ENCODE results near the gene PIEZO2. TPM values are rescaled to one million over a fixed set of nuclear protein-coding genes. Genes with fewer than 3 reads are reported as not detected.

Gene PIEZO2
- polyA plus RNA-seq, 1 experiment = 2.8 TPM

DNA sequence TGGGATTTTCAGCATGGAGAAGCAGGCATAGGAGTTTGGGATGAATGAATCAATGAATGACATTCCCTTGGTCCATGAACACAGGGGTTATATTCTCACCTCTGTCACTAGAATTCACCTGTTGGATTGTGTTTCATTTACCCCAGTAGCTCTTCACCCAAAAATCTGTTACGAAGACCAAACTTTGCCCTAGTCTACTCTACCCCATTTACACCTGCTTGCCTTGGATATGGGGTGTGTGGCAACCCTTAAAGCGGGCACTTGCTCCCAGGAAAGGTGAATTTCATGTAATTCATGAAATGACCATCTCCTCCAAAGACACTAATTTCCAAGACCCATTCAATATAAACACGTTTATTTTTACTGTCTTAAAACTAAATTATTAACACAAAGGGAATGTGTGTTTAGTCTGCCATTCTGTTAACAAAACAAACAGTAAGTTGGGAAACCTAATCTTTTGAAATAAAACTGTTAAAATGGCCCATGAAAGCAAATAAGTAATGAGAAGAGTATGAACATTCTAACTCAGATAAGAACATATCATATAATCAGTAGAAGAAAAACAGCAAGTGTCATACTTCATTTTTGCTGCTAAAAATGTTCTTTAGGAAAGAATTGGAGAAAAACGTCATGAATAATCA is 355.5 kb downstream of the PIEZO2 start:
- TF ChIP-seq, protein P1, sequence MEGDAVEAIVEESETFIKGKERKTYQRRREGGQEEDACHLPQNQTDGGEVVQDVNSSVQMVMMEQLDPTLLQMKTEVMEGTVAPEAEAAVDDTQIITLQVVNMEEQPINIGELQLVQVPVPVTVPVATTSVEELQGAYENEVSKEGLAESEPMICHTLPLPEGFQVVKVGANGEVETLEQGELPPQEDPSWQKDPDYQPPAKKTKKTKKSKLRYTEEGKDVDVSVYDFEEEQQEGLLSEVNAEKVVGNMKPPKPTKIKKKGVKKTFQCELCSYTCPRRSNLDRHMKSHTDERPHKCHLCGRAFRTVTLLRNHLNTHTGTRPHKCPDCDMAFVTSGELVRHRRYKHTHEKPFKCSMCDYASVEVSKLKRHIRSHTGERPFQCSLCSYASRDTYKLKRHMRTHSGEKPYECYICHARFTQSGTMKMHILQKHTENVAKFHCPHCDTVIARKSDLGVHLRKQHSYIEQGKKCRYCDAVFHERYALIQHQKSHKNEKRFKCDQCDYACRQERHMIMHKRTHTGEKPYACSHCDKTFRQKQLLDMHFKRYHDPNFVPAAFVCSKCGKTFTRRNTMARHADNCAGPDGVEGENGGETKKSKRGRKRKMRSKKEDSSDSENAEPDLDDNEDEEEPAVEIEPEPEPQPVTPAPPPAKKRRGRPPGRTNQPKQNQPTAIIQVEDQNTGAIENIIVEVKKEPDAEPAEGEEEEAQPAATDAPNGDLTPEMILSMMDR (IDR thresholded peaks at IDR 0.05; ENCODE audit: low read depth, low read length) = no peak
- no peak for DNase-seq (ENCODE audit: low read depth, low spot score)
- ChIA-PET CTCF (no interaction called here), POLR2A (no interaction called here)
- Histone ChIP-seq H3K4me3 (ENCODE audit: low read depth, low read length) (no peak overlapping the region), H3K9me3 (ENCODE audit: control insufficient read depth, insufficient read depth, low read length) (no peaks in the 10 kb centered on the region), H3K27me3 (ENCODE audit: control insufficient read depth, insufficient read depth, low read length) (no peaks in the 10 kb centered on the region), H3K27ac (ENCODE audit: low read depth, low read length) (no peak overlapping the region)

DNA sequence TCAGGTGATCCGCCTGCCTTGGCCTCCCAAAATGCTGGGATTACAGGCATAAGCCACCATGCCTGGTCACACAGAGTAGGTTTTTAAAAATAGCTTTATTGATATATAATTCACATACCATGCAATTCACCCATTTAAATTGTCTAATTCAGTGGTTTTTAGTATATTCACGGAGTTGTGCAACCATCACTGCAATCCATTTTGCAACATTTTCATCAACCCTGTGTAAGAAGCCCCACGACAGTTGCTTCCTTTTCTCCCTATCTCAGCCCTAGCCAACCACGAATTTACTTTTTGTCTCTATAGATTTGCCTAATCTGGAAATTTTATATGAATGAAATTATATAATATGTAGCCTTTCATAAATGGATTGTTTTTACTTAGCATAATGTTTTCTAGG is 357.2 kb downstream of the PIEZO2 start:
- ChIA-PET POLR2A (no interaction called here), CTCF (interaction anchor here (1.5 kb wide), 1 partner anchor 362 kb away, joined by 4 read pairs; no protein-coding TSS in a partner anchor)
- no peaks in the 10 kb centered on the region for H3K9me3 ChIP-seq (ENCODE audit: control insufficient read depth, insufficient read depth, low read length)
- no peak overlapping the region for H3K4me3 ChIP-seq (ENCODE audit: low read depth, low read length)
- H3K27me3 ChIP-seq (ENCODE audit: control insufficient read depth, insufficient read depth, low read length) = no peaks in the 10 kb centered on the region
- no peak overlapping the region for H3K27ac ChIP-seq (ENCODE audit: low read depth, low read length)
- no peak for DNase-seq (ENCODE audit: low read depth, low spot score)
- TF ChIP-seq, protein P1 (IDR thresholded peaks at IDR 0.05; ENCODE audit: low read depth, low read length) = no peak

DNA sequence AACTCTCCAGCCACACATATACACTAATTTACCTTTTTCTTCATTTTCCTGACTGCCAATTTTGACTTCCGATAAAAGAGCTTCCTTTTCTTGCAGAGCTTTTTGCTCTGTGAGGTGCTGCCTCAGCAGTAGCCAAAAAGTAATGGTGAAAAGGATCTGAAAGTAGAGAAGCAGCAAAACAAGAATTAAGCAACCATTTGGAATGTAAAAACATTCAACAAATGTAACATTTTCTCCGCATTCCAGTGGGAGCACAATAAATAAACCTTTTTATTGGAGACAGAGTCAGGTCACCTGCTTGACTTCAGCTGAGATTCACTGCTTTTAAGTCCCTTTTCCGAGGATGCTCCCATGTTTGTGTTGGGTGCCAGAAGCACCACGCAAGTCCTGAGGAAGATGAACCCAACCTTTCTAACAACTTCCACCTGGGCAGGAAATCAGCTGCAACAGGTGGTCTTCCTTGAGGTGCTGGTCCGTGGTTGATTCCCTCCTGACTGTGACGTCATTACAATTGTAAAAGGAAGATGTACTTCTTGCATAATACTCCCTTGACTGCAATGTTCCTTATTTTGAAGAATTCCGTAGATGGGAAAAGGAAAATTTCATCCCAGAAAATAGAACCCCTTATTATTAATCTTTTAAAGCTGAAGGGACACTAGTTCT is 358.1 kb downstream of the PIEZO2 start:
- CTCF ChIA-PET = interaction anchor here (1.0 to 3.0 kb wide), 3 partner anchors 363 to 762 kb away, joined by 3 to 10 read pairs (median 4); no protein-coding TSS in a partner anchor
- H3K27me3 ChIP-seq (ENCODE audit: control insufficient read depth, insufficient read depth, low read length) = no peaks in the 10 kb centered on the region
- no peaks in the 10 kb centered on the region for H3K9me3 ChIP-seq (ENCODE audit: control insufficient read depth, insufficient read depth, low read length)
- H3K27ac ChIP-seq (ENCODE audit: low read depth, low read length) = no peak overlapping the region
- no peak overlapping the region for H3K4me3 ChIP-seq (ENCODE audit: low read depth, low read length)
- POLR2A ChIA-PET = no interaction called here
- no peak for DNase-seq (ENCODE audit: low read depth, low spot score)
- TF ChIP-seq, protein P1 (IDR thresholded peaks at IDR 0.05; ENCODE audit: low read depth, low read length) = no peak

DNA sequence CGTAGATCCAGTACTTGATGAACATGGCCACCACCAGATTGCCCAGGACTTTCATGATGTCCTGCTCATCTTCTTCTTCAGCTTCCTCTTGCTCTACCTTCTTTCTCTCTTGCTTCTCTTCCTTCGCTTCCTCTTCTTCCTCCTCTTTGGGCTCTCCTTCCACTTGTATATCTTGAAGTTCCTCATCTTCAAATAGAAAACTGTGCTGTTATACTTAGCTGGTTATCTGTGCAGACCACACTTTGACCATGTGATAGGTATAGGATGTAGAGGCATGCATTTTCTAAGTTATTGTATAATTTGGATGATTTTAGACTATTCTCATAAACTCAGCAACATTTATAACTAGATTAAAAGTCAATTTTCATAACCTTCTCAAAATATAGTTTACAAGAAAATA is 360.2 kb downstream of the PIEZO2 start:
- TF ChIP-seq, protein P1 (IDR thresholded peaks at IDR 0.05; ENCODE audit: low read depth, low read length) = no peak
- ChIA-PET CTCF (interaction anchor here (0.6 to 3.0 kb wide), 4 partner anchors 44 to 808 kb away, joined by 3 to 10 read pairs (median 4); no protein-coding TSS in a partner anchor), POLR2A (no interaction called here)
- H3K4me3 ChIP-seq (ENCODE audit: low read depth, low read length) = no peak overlapping the region
- H3K9me3 ChIP-seq (ENCODE audit: control insufficient read depth, insufficient read depth, low read length) = no peaks in the 10 kb centered on the region
- no peak overlapping the region for H3K27ac ChIP-seq (ENCODE audit: low read depth, low read length)
- DNase-seq (ENCODE audit: low read depth, low spot score) = no peak
- no peaks in the 10 kb centered on the region for H3K27me3 ChIP-seq (ENCODE audit: control insufficient read depth, insufficient read depth, low read length)

DNA sequence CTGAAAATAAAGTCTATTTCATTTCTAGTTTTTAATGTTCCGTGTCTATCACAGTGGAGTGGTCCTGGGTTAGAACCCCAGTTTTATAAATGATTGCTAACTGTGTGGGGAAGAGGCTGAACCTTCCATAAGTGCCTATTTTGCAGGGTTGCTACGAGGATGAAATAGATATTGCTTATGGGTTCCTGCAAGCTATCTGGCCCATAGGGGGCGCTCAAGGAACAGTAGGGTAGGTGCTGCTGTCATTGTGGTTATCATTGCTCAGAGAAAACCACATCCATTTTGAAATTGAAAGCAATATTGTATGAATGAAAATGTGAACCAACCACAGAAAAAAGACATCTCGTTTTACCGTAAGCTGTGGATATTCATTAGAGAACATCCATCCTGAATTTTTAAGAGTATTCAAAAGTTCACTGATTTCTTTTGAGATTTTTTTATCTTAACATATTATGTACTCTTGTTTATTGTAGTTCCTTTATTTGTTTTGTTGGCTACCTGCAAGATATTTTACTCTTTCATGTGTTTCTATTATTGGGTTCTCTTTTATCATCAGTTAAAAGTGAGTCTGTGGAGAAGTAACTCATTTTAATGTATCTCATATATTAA is 362.0 kb downstream of the PIEZO2 start:
- Histone ChIP-seq H3K27me3 (ENCODE audit: control insufficient read depth, insufficient read depth, low read length) (no peaks in the 10 kb centered on the region), H3K4me3 (ENCODE audit: low read depth, low read length) (no peak overlapping the region), H3K9me3 (ENCODE audit: control insufficient read depth, insufficient read depth, low read length) (no peaks in the 10 kb centered on the region), H3K27ac (ENCODE audit: low read depth, low read length) (no peak overlapping the region)
- peak; percentile 50 for DNase-seq (ENCODE audit: low read depth, low spot score)
- TF ChIP-seq, protein P1 (IDR thresholded peaks at IDR 0.05; ENCODE audit: low read depth, low read length) = peak; percentile 95
- POLR2A ChIA-PET = no interaction called here
- CTCF ChIA-PET = interaction anchor here (0.6 to 2.2 kb wide), 28 partner anchors 8 to 775 kb away, joined by 3 to 8 read pairs (median 4); no protein-coding TSS in a partner anchor
